SH-SY5Y (cell line): Measurements from ENCODE around the gene CCT5.

Experiments used
- GATA2 ChIP-seq: IDR thresholded peaks from 2 replicates; pipeline ENCODE4 v1.6.1; 2011; ENCODE audit warnings: mild to moderate bottlenecking, low read depth, low read length
- GATA3 ChIP-seq: IDR thresholded peaks from 2 replicates; pipeline ENCODE4 v1.6.1; 2011; ENCODE audit warnings: low read depth, mild to moderate bottlenecking, low read length, moderate library complexity

- TF ChIP-seq GATA2: no peak
- TF ChIP-seq GATA3: no peak
These were observed 34.0 kb downstream of the CCT5 start for GRCh38 chr5:10283927-10284635.
